Erythroblast (primary cell): ENCODE results near the gene TMBIM6.

Experiments
- GATA1 ChIP-seq: IDR thresholded peaks from 2 replicates; pipeline ENCODE4 v1.6.1; 2011; ENCODE audit warnings: low read depth, mild to moderate bottlenecking, control low read depth, low read length, moderate library complexity
- POLR2A ChIP-seq: IDR thresholded peaks from 2 replicates; pipeline ENCODE4 v1.6.1; 2011; ENCODE audit warnings: mild to moderate bottlenecking, low read length

DNA sequence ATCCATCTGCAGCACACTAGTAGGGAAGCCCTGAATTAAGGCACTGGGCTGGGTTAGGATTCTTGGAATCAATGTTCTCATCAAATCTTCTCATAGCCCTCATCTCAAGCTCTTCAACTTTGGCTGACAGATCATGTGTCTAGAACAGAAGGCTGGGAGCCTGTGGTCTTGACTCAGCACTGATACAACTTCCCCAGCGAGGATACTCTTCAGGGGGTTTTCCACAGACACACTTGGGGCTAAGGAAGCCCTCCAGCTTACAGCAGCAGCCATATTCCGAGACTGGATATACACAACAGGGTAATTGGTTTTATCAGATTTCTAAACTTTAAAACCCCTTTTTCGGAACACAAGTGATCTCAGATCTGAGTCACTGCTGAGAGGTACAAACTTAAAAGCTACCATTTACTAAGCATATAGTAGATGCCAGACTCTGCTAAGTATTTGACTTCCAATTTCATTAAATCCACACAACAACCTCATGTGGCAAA lies 37.7 kb upstream of the TMBIM6 start:
- TF ChIP-seq POLR2A = no peak
- TF ChIP-seq GATA1 = no peak
